Stimulated activated effector memory CD8-positive, alpha-beta T cell treated with anti-CD3 and anti-CD28 coated beads, Interleukin-12 subunit alpha, Interleukin-12 subunit beta, amount 100 ng/mL, for 72 hours (primary cell): Measurements from ENCODE around the gene CHPF2.

Experiments used
- ATAC-seq: fragments of 150-1000 bp; cut with Tn5 transposase; 2 replicates; pipeline ENCODE4 v1.10.0; 2021
- DNase-seq, 2 donors: peaks; one replicate each; pipeline ENCODE4 v3.0.0; 2021 to 2022; ENCODE audit warnings: low spot score in 2 of 2
- H3K27ac Mint-ChIP-seq: one replicate; pipeline ENCODE4 v1.8.0; 2022; ENCODE audit warnings: mild to moderate bottlenecking, mixed read lengths
- H3K36me3 Mint-ChIP-seq: one replicate; pipeline ENCODE4 v1.8.0; 2022; ENCODE audit warnings: mild to moderate bottlenecking, mixed read lengths
- H3K4me1 Mint-ChIP-seq: one replicate; pipeline ENCODE4 v1.8.0; 2022; ENCODE audit warnings: mixed read lengths
- H3K4me3 Mint-ChIP-seq: one replicate; pipeline ENCODE4 v1.8.0; 2022; ENCODE audit warnings: mild to moderate bottlenecking, mixed read lengths
- H3K9me3 Mint-ChIP-seq: one replicate; pipeline ENCODE4 v1.8.0; 2022; ENCODE audit warnings: mixed read lengths

CHPF2 gene

GRCh38 chr7:151245360-151246101 is 13.2 kb downstream of the CHPF2 start:
- Mint-ChIP-seq H3K4me3 (peak overlapping the region; percentile 83), H3K36me3 (peaks cover 7% of the 10 kb centered on the region), H3K4me1 (peaks cover 61% of the 10 kb centered on the region), H3K27ac (no peak overlapping the region), H3K9me3 (no peaks in the 10 kb centered on the region)
- ATAC-seq (peak; percentile 71), DNase-seq (peak; percentile 62 to 80)

GRCh38 chr7:151246102-151246850 is 14.0 kb downstream of the CHPF2 start:
- Mint-ChIP-seq H3K36me3 (peaks cover 7% of the 10 kb centered on the region), H3K9me3 (no peaks in the 10 kb centered on the region), H3K27ac (no peak overlapping the region), H3K4me1 (peaks cover 68% of the 10 kb centered on the region), H3K4me3 (peak overlapping the region; percentile 83)
- ATAC-seq (no peak), DNase-seq (no peak)

GRCh38 chr7:151246851-151247580 is 14.7 kb downstream of the CHPF2 start:
- no peak overlapping the region for H3K27ac Mint-ChIP-seq
- H3K9me3 Mint-ChIP-seq, result no peaks in the 10 kb centered on the region
- H3K4me1 Mint-ChIP-seq, result peaks cover 72% of the 10 kb centered on the region

GRCh38 chr7:151247611-151248345 is 15.5 kb downstream of the CHPF2 start:
- Mint-ChIP-seq H3K4me1 (peaks cover 76% of the 10 kb centered on the region), H3K36me3 (peaks cover 7% of the 10 kb centered on the region), H3K4me3 (peak overlapping the region; percentile 83), H3K27ac (peak overlapping the region; percentile 61), H3K9me3 (no peaks in the 10 kb centered on the region)
- DNase-seq (no peak), ATAC-seq (no peak)

More at GRCh38 chr7:151246851-151247580, 14.7 kb downstream of the CHPF2 start:
- peaks cover 7% of the 10 kb centered on the region for H3K36me3 Mint-ChIP-seq
- DNase-seq, result no peak
- peak overlapping the region; percentile 83 for H3K4me3 Mint-ChIP-seq
- no peak for ATAC-seq

- H3K36me3 Mint-ChIP-seq, result peaks cover 7% of the 10 kb centered on the region
- H3K4me3 Mint-ChIP-seq, result peak within 1 kb of the TSS; percentile 83
- DNase-seq, result peak in 1 of 2 donors; percentile 22
- H3K9me3 Mint-ChIP-seq, result no peaks in the 10 kb centered on the region
- peak within 1 kb of the TSS; percentile 61 for H3K27ac Mint-ChIP-seq
- H3K4me1 Mint-ChIP-seq, result peaks cover 69% of the 10 kb centered on the region
- peak; percentile 29 for ATAC-seq
Measured at GRCh38 chr7:151248346-151249033, 16.2 kb downstream of the CHPF2 start, which contains the start of gene SMARCD3. TSS of gene SMARCD3 (minus strand) at chr7:151248694. CDS start at chr7:151248562, 132 bp downstream.

GRCh38 chr7:151249034-151249731 is 16.9 kb downstream of the CHPF2 start:
- H3K27ac Mint-ChIP-seq, result peak overlapping the region; percentile 41
- peaks cover 7% of the 10 kb centered on the region for H3K36me3 Mint-ChIP-seq
- ATAC-seq, result peak; percentile 35
- no peaks in the 10 kb centered on the region for H3K9me3 Mint-ChIP-seq
- H3K4me3 Mint-ChIP-seq, result peak overlapping the region; percentile 83
- H3K4me1 Mint-ChIP-seq, result peaks cover 62% of the 10 kb centered on the region
- peak in 1 of 2 donors; percentile 27 for DNase-seq

- Mint-ChIP-seq H3K4me3 (peak overlapping the region; percentile 83), H3K27ac (peak overlapping the region; percentile 41)
- no peak for ATAC-seq
Measured at GRCh38 chr7:151249732-151250072, 17.4 kb downstream of the CHPF2 start.

GRCh38 chr7:151250181-151251132 is 18.2 kb downstream of the CHPF2 start:
- H3K9me3 Mint-ChIP-seq, result no peaks in the 10 kb centered on the region
- H3K27ac Mint-ChIP-seq, result no peak overlapping the region
- peaks cover 56% of the 10 kb centered on the region for H3K4me1 Mint-ChIP-seq
- peaks cover 7% of the 10 kb centered on the region for H3K36me3 Mint-ChIP-seq
- DNase-seq, result no peak
- no peak for ATAC-seq
- H3K4me3 Mint-ChIP-seq, result peak overlapping the region; percentile 83

More at GRCh38 chr7:151249732-151250072, 17.4 kb downstream of the CHPF2 start:
- H3K4me1 Mint-ChIP-seq, result peaks cover 59% of the 10 kb centered on the region
- H3K9me3 Mint-ChIP-seq, result no peaks in the 10 kb centered on the region
- H3K36me3 Mint-ChIP-seq, result peaks cover 7% of the 10 kb centered on the region
- DNase-seq, result no peak

- H3K4me3 Mint-ChIP-seq, result peak overlapping the region; percentile 83
- no peak for DNase-seq
Measured at GRCh38 chr7:151251328-151251688, 19.0 kb downstream of the CHPF2 start.

GRCh38 chr7:151251689-151252560 is 19.6 kb downstream of the CHPF2 start:
- DNase-seq (no peak), ATAC-seq (peak; percentile 29)
- H3K4me3 Mint-ChIP-seq, result peak overlapping the region; percentile 83
- no peaks in the 10 kb centered on the region for H3K9me3 Mint-ChIP-seq
- peaks cover 44% of the 10 kb centered on the region for H3K4me1 Mint-ChIP-seq
- H3K27ac Mint-ChIP-seq, result no peak overlapping the region
- H3K36me3 Mint-ChIP-seq, result peaks cover 5% of the 10 kb centered on the region

More at GRCh38 chr7:151251328-151251688, 19.0 kb downstream of the CHPF2 start:
- Mint-ChIP-seq H3K4me1 (peaks cover 51% of the 10 kb centered on the region), H3K9me3 (no peaks in the 10 kb centered on the region), H3K27ac (no peak overlapping the region), H3K36me3 (peaks cover 4% of the 10 kb centered on the region)
- ATAC-seq, result no peak

- Mint-ChIP-seq H3K9me3 (no peaks in the 10 kb centered on the region), H3K4me3 (peak overlapping the region; percentile 83), H3K27ac (no peak overlapping the region), H3K4me1 (peaks cover 41% of the 10 kb centered on the region), H3K36me3 (peaks cover 5% of the 10 kb centered on the region)
- DNase-seq (no peak), ATAC-seq (no peak)
Measured at GRCh38 chr7:151252561-151252835, 20.2 kb downstream of the CHPF2 start.

GRCh38 chr7:151252961-151253711 is 20.9 kb downstream of the CHPF2 start:
- peak overlapping the region; percentile 83 for H3K4me3 Mint-ChIP-seq
- DNase-seq (no peak), ATAC-seq (no peak)
- no peaks in the 10 kb centered on the region for H3K9me3 Mint-ChIP-seq
- H3K4me1 Mint-ChIP-seq, result peaks cover 35% of the 10 kb centered on the region
- no peak overlapping the region for H3K27ac Mint-ChIP-seq
- peaks cover 5% of the 10 kb centered on the region for H3K36me3 Mint-ChIP-seq
